Upper lobe of left lung (tissue), 6 donors: Measurements from ENCODE around the gene SYNPR. TPM values are rescaled to one million over a fixed set of nuclear protein-coding genes. Genes with fewer than 3 reads are reported as not detected.

Experiments
- ATAC-seq, 2 donors: fragments of 200-7000 bp; cut with Tn5 transposase; one replicate each; pipeline ENCODE4 v1.9.1; 2022; ENCODE audit warnings: mild to moderate bottlenecking in 2 of 2, moderate library complexity in 2 of 2; ENCODE audit not compliant: low FRiP score in 2 of 2
- DNase-seq, 2 donors: peaks; one replicate each; pipeline ENCODE4 v3.0.0-alpha.2; 2019 to 2020
- H3K27ac ChIP-seq, 4 donors: fragments of 200-600 bp; sonication (generic); one replicate each; pipeline ENCODE4 v1.5.1; 2016 to 2019
- H3K27me3 ChIP-seq, 4 donors: fragments of 200-600 bp; sonication (generic); one replicate each; pipeline ENCODE4 v1.5.1; 2017 to 2019
- H3K36me3 ChIP-seq, 4 donors: fragments of 200-600 bp; sonication (generic); one replicate each; pipeline ENCODE4 v1.5.1; 2016 to 2019
- H3K4me1 ChIP-seq, 4 donors: fragments of 200-600 bp; sonication (generic); one replicate each; pipeline ENCODE4 v1.5.1; 2018 to 2019
- H3K4me3 ChIP-seq, 4 donors: fragments of 200-600 bp; sonication (generic); one replicate each; pipeline ENCODE4 v1.5.1; 2017 to 2019; ENCODE audit warnings: mild to moderate bottlenecking in 2 of 4, moderate library complexity in 1 of 4
- H3K9me3 ChIP-seq, 4 donors: fragments of 200-600 bp; sonication (generic); one replicate each; pipeline ENCODE4 v1.5.1; 2018 to 2019
- EP300 ChIP-seq, 4 donors: sonication (generic); formaldehyde crosslinking; IDR thresholded peaks; one replicate each; pipeline ENCODE4 v1.5.1; 2017; ENCODE audit warnings: antibody characterized with exemption in 4 of 4, control low read depth in 2 of 4
- POLR2A ChIP-seq, 4 donors: fragments of 450-650 bp; IDR thresholded peaks; one replicate each; pipeline ENCODE4 v1.5.1; 2016 to 2017; ENCODE audit warnings: antibody characterized with exemption in 4 of 4, mild to moderate bottlenecking in 2 of 4
- POLR2AphosphoS5 ChIP-seq, 2 donors: sonication (generic); formaldehyde crosslinking; IDR thresholded peaks; one replicate each; pipeline ENCODE4 v1.5.1; 2017; ENCODE audit warnings: antibody characterized with exemption in 2 of 2
- WGBS, 2 donors: methylation state at CpG; one replicate each; pipeline ENCODE4 v1.1.5; 2017 to 2018; 5-methylcytosine and 5-hydroxymethylcytosine counted together
- total RNA-seq, 6 donors: library from RNA; depleted of rRNA in 4 of 6; stranded (reverse); fragments of >200 nt in 4 of 6; gene quantifications; one replicate each; pipeline versions ENCODE4 v1.1.0 to v1.2.1, GENCODE V29; 2016 to 2021
- TF ChIP-seq, protein P1 (sequence below), 6 experiments: fragments of 450-650 bp in 4 of 6; fragments of 200-600 bp in 2 of 6; sonication (generic) in 2 of 6; IDR thresholded peaks; one replicate each; pipeline ENCODE4 v1.5.1; 2016 to 2019; ENCODE audit warnings: antibody characterized with exemption in 6 of 6
- donor health status: DM: no; HTN: no; CAD: no; lungs with moderate emphysema.
- donor health status: DM: no; HTN: yes; CAD: no; lungs with severe emphysema.

Gene SYNPR
- total RNA-seq, 6 donors from 2014 or later: not detected

DNA sequence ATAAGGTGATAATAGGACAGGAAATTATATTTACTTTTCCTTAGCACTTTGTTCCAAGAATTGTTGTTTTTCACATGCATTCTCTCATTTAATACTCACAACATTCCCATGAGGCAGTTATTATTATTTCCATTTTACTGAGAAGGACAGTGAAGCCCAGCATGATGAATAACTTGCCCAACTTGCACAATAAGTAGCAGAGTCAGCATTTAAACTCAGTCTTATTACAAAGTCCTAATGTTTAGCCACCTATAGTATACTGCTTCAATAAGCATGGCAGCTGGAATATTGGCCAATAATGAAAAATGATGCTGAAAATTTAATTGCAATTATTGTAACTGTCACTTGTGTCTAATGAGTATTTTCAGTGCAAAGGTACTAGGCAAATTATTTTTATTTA lies 45.7 kb downstream of the SYNPR start:
- Histone ChIP-seq H3K4me3 (no peak overlapping the region), H3K36me3 (no peaks in the 10 kb centered on the region), H3K27ac (no peak overlapping the region), H3K4me1 (no peaks in the 10 kb centered on the region), H3K27me3 (no peaks in the 10 kb centered on the region), H3K9me3 (no peaks in the 10 kb centered on the region)
- DNase-seq: no peak
- ATAC-seq: no peak
- TF ChIP-seq EP300 (IDR thresholded peaks at IDR 0.05) (no peak), POLR2AphosphoS5 (IDR thresholded peaks at IDR 0.05) (no peak), POLR2A (IDR thresholded peaks at IDR 0.05) (no peak)
- TF ChIP-seq, protein P1, sequence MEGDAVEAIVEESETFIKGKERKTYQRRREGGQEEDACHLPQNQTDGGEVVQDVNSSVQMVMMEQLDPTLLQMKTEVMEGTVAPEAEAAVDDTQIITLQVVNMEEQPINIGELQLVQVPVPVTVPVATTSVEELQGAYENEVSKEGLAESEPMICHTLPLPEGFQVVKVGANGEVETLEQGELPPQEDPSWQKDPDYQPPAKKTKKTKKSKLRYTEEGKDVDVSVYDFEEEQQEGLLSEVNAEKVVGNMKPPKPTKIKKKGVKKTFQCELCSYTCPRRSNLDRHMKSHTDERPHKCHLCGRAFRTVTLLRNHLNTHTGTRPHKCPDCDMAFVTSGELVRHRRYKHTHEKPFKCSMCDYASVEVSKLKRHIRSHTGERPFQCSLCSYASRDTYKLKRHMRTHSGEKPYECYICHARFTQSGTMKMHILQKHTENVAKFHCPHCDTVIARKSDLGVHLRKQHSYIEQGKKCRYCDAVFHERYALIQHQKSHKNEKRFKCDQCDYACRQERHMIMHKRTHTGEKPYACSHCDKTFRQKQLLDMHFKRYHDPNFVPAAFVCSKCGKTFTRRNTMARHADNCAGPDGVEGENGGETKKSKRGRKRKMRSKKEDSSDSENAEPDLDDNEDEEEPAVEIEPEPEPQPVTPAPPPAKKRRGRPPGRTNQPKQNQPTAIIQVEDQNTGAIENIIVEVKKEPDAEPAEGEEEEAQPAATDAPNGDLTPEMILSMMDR (IDR thresholded peaks at IDR 0.05): no peak

DNA sequence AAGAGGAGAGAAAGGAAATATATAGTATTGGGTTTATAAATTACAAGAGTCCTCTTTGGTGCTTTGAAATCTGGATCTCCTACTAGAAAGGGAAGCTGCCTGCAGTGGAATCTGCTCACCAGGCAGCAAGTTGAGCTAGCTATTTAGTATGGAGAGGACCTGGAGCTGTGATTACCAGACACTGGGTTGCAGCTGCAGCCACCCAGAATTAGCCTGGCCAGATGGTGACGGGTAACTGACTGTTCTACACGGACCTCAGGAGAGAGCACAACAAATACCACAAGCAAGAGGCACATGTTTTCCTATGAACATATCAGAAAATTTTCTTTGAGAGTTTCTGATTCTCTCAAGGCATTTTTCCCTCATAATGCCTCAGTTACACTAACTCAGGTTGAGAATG lies 46.5 kb downstream of the SYNPR start:
- H3K27me3 ChIP-seq: no peaks in the 10 kb centered on the region
- TF ChIP-seq POLR2A (IDR thresholded peaks at IDR 0.05) (no peak), POLR2AphosphoS5 (IDR thresholded peaks at IDR 0.05) (no peak), EP300 (IDR thresholded peaks at IDR 0.05) (no peak)
- TF ChIP-seq, protein P1 (IDR thresholded peaks at IDR 0.05): no peak
- H3K27ac ChIP-seq: no peak overlapping the region
- H3K36me3 ChIP-seq: no peaks in the 10 kb centered on the region
- DNase-seq: no peak
- no peak overlapping the region for H3K4me3 ChIP-seq
- WGBS, 2 donors: 72 to 73% methylated on average over 2 of the region's 2 CpGs
- H3K4me1 ChIP-seq: no peaks in the 10 kb centered on the region
- no peaks in the 10 kb centered on the region for H3K9me3 ChIP-seq
- ATAC-seq: no peak

DNA sequence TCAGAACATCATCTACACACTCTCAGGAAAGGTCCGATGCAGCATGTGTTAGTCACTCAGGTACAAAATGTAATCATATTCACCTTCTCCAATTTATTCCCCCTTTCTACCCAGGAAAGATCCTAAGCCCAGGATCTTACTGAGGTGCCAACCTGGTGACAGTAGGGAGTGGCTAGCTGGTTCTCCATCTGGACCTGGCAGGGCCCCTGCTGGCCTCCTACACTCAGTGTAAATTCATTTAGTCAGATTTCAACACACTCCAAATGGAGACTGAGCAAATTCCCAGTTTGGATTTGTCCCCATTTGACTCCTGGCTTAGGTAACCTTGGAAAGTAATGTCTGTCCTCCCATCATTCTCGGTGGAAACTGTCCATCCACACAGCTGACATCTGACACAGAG lies 47.3 kb downstream of the SYNPR start:
- no peaks in the 10 kb centered on the region for H3K36me3 ChIP-seq
- no peak overlapping the region for H3K4me3 ChIP-seq
- WGBS, 2 donors: 74 to 77% methylated on average over 2 of the region's 2 CpGs
- TF ChIP-seq POLR2A (IDR thresholded peaks at IDR 0.05) (no peak), EP300 (IDR thresholded peaks at IDR 0.05) (no peak), POLR2AphosphoS5 (IDR thresholded peaks at IDR 0.05) (no peak)
- TF ChIP-seq, protein P1 (IDR thresholded peaks at IDR 0.05): no peak
- H3K27me3 ChIP-seq: no peaks in the 10 kb centered on the region
- ATAC-seq (no peak), DNase-seq (no peak)
- no peaks in the 10 kb centered on the region for H3K9me3 ChIP-seq
- no peaks in the 10 kb centered on the region for H3K4me1 ChIP-seq
- H3K27ac ChIP-seq: no peak overlapping the region

DNA sequence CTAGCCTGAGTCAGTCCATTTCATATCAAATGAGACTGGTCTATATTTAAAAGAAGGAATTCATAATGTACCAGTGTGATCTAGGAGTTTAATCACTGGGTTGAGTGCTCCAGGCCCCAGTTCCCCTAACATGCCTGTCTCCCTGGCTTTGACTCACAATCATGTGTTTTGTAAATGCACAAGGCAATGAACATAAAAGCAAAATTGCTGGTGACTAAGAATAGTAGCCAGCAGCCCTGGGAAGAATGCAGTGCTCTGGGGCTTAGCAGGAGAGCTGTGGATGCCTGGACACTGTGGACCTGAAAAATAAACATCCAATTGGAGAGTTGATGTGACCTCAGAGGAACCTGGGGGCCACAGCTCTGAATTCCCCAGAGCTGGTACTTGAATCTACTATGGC lies 50.3 kb downstream of the SYNPR start:
- no peak for TF ChIP-seq EP300 (IDR thresholded peaks at IDR 0.05)
- TF ChIP-seq POLR2A (IDR thresholded peaks at IDR 0.05): no peak
- TF ChIP-seq, protein P1 (IDR thresholded peaks at IDR 0.05): no peak
- no peak for TF ChIP-seq POLR2AphosphoS5 (IDR thresholded peaks at IDR 0.05)
- H3K36me3 ChIP-seq: no peaks in the 10 kb centered on the region
- no peaks in the 10 kb centered on the region for H3K9me3 ChIP-seq
- no peak overlapping the region for H3K27ac ChIP-seq
- H3K4me3 ChIP-seq: no peak overlapping the region
- ATAC-seq (no peak), DNase-seq (no peak)
- H3K4me1 ChIP-seq: no peaks in the 10 kb centered on the region
- H3K27me3 ChIP-seq: no peaks in the 10 kb centered on the region

DNA sequence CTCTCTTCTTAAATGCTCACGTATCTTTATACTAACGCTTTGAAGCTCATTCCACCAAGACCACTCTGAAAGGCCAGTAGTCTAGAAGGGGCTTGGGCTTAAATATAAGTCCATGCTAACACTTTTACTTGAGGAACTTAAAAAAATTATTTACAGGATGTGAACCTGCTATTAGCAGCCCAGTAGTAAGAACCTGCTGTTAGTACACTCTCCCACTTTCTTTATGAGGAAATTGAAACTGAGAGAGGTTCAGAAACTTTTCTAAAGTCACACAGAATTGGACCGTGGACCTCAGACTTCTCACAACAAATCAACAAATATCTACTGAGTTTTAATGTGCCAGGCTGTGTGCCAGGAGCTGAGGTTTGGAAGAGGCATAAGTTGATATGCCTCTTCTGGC lies 53.4 kb downstream of the SYNPR start:
- Histone ChIP-seq H3K36me3 (no peaks in the 10 kb centered on the region), H3K4me3 (no peak overlapping the region), H3K9me3 (no peaks in the 10 kb centered on the region), H3K27me3 (no peaks in the 10 kb centered on the region), H3K27ac (no peak overlapping the region), H3K4me1 (no peaks in the 10 kb centered on the region)
- 85 to 91% methylated on average over 3 of the region's 3 CpGs for WGBS, 2 donors
- no peak for ATAC-seq
- TF ChIP-seq POLR2AphosphoS5 (IDR thresholded peaks at IDR 0.05) (no peak), EP300 (IDR thresholded peaks at IDR 0.05) (no peak), POLR2A (IDR thresholded peaks at IDR 0.05) (no peak)
- TF ChIP-seq, protein P1 (IDR thresholded peaks at IDR 0.05): no peak
- no peak for DNase-seq
